ENCODE results near the gene SLC10A1.

SLC10A1 gene

DNA sequence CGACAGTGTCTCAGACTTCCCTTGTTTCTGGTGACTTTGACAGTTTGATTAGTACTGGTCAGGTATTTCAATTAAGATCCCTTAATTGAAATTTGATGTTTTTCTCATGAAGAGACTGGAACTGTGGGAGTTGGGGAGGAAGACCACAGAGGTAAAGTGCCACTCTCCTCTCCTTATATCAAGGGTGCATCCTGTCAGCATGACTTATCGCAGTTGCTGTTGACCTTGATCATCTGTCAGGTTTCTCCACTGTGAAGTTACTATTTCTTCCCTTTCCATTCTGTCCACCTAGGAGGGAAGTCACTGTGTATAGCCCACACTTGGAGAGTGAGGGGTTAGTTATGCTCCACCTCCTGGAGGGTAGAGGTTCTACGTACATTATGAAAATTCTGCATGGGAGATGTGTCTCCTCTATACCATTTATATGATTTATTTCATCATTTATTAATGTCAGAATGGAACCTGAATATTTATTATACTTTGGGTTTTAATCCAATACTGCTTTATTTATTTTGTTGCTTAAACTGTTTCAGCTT, 41.9 kb upstream of the SLC10A1 start:
- H3K4me3 ChIP-seq (ENCODE audit: low read depth, low read length): no peak overlapping the region
- TF ChIP-seq, protein P1, sequence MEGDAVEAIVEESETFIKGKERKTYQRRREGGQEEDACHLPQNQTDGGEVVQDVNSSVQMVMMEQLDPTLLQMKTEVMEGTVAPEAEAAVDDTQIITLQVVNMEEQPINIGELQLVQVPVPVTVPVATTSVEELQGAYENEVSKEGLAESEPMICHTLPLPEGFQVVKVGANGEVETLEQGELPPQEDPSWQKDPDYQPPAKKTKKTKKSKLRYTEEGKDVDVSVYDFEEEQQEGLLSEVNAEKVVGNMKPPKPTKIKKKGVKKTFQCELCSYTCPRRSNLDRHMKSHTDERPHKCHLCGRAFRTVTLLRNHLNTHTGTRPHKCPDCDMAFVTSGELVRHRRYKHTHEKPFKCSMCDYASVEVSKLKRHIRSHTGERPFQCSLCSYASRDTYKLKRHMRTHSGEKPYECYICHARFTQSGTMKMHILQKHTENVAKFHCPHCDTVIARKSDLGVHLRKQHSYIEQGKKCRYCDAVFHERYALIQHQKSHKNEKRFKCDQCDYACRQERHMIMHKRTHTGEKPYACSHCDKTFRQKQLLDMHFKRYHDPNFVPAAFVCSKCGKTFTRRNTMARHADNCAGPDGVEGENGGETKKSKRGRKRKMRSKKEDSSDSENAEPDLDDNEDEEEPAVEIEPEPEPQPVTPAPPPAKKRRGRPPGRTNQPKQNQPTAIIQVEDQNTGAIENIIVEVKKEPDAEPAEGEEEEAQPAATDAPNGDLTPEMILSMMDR (IDR thresholded peaks at IDR 0.05; ENCODE audit: low read depth, low read length): no peak

DNA sequence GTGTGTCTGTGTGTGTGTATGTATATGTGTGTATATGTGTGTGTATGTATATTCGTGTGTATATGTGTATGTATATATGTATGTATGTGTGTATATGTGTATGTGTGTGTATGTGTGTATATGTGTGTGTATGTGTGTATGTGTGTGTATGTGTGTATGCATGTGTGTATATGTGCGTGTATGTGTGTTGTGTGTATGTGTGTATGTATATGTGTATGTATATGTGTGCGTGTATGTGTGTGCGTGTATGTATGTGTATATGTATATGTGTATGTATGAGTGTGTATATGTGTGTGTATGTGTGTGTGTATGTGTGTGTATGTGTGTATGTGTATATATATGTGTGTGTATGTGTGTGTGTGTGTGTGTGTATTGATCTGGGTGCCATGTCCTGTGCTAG, 31.8 kb upstream of the SLC10A1 start:
- H3K4me3 ChIP-seq (ENCODE audit: low read depth, low read length): no peak overlapping the region
- TF ChIP-seq, protein P1 (IDR thresholded peaks at IDR 0.05; ENCODE audit: low read depth, low read length): no peak

DNA sequence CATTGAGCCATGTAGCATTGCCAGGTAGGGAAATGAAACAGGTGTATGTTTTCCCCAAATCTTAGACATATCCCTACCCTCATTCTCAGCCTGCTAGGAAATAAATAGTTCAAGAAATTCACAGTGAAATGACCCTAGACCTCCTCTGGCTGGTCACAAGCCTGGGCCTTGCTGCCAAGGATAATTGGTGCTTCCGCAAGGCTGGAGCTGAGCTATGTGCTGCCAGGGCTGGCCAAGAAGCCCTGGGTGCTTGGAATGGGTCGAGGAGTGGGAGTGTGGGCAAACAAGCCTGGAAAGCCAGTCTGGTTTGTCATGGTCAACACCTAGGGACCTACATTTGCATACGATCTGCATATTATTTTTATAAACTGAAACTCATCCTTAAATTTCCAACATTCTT, 31.3 kb upstream of the SLC10A1 start:
- TF ChIP-seq, protein P1 (IDR thresholded peaks at IDR 0.05; ENCODE audit: low read depth, low read length): no peak

DNA sequence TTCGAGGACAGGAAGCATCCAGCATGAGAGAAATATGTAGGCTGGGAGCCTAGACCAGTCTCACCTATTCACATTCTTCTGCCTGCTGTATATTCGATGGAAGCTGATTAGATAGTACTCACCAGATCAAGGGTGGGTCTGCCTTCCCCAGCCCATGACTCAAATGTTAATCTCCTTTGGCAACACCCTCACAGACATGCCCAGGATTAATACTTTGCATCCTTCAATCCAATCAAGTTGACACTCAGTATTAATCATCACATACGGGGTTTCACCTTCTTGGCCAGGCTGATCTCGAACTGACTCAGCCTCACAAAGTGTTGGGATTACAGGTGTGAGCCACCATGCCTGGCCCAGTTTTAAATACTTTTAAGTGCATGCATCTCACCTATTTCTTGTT, 30.5 kb upstream of the SLC10A1 start:
- TF ChIP-seq, protein P1 (IDR thresholded peaks at IDR 0.05; ENCODE audit: low read depth, low read length): no peak
- H3K4me3 ChIP-seq (ENCODE audit: low read depth, low read length): no peak overlapping the region

More for the DNA sequence above, 31.3 kb upstream of the SLC10A1 start:
- H3K4me3 ChIP-seq (ENCODE audit: low read depth, low read length): no peak overlapping the region

DNA sequence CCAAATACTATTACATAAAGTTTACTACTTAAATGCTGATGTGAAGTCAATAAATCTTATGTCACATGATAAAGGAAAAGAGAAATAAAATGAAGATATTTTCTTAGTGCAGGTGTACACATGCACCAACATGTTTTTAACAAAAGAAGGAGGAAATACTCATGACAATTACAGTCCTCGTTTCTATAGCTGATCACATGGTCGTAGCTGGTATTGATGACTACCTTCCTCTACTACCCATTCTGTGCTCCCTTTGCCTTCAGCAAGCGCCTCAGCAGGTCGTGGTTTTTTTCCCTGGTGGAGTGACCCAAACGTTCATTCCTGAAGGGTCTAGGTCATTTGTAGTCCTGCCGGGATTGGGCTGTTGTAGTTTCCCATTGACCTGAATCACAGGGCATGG, 25.4 kb upstream of the SLC10A1 start:
- no peak overlapping the region for H3K4me3 ChIP-seq (ENCODE audit: low read depth, low read length)
- TF ChIP-seq, protein P1 (IDR thresholded peaks at IDR 0.05; ENCODE audit: low read depth, low read length): no peak

DNA sequence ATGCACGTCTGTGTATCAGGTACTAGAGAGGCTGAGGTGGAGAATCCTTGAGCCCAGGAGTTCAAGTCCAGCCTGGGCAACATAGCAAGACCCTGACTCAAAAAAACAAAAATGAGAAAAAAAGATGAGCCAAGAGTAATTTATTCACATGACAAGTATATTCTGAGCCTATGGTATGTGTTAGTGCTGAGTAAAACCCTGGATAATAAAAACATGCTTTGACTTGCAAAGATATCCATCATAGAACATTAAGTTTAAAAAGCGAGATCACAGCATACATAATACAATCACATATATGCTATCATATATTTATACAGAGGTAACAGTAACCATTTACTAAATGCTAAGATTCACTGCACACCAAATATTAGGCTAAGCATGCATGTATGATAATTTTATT, 23.9 kb upstream of the SLC10A1 start:
- no peak overlapping the region for H3K4me3 ChIP-seq (ENCODE audit: low read depth, low read length)
- TF ChIP-seq, protein P1 (IDR thresholded peaks at IDR 0.05; ENCODE audit: low read depth, low read length): no peak

DNA sequence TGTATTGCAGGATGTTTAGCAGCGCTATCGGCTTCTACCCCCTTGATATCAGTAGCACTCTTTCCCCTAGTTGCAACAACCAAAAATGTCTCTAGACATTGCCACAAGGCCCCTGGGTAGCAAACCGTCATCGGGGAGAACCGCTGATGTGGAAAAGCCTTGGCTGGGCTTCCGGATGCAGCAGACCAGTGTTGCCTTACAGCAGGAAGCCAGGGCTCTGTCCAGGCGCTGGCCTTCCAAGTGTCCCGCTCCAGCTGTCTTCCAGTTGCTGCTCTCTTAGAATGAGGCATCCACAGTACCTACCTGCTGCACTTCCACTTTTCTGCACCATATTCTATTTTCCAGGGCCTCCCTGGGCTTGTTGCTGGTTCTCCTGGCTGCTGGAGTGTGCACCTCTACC, 22.6 kb upstream of the SLC10A1 start:
- no peak overlapping the region for H3K4me3 ChIP-seq (ENCODE audit: low read depth, low read length)
- TF ChIP-seq, protein P1 (IDR thresholded peaks at IDR 0.05; ENCODE audit: low read depth, low read length): no peak

Data from WI38 (cell line).